Measurements from ENCODE around the gene TNIP2.

Gene TNIP2

GRCh38 chr4:2795300-2795892, 39.3 kb upstream of the TNIP2 start:
- peaks cover 61% of the 10 kb centered on the region for H3K4me1 ChIP-seq (ENCODE audit: insufficient read depth, poor library complexity, severe bottlenecking)

GRCh38 chr4:2794486-2795299, 38.6 kb upstream of the TNIP2 start:
- peak; percentile 15; the same call in 1 of the 3 replicates for ATAC-seq (ENCODE audit: low read depth)
- DNase-seq (ENCODE audit: low spot score), result peak; percentile 75
- H3K4me3 ChIP-seq (ENCODE audit: severe bottlenecking), result peak overlapping the region; percentile 57
- TF ChIP-seq CTCF (IDR thresholded peaks at IDR 0.05; ENCODE audit: poor library complexity, severe bottlenecking), result no peak
- H3K36me3 ChIP-seq (ENCODE audit: low read depth), result no peaks in the 10 kb centered on the region
- H3K27ac ChIP-seq (ENCODE audit: poor library complexity, severe bottlenecking), result peak overlapping the region; percentile 86
- H3K4me1 ChIP-seq (ENCODE audit: insufficient read depth, poor library complexity, severe bottlenecking), result peaks cover 55% of the 10 kb centered on the region
- H3K27me3 ChIP-seq (ENCODE audit: insufficient read depth, poor library complexity, severe bottlenecking), result no peaks in the 10 kb centered on the region
- H3K9me3 ChIP-seq (ENCODE audit: severe bottlenecking), result no peaks in the 10 kb centered on the region

More at GRCh38 chr4:2795300-2795892, 39.3 kb upstream of the TNIP2 start:
- H3K27ac ChIP-seq (ENCODE audit: poor library complexity, severe bottlenecking), result peak overlapping the region; percentile 86
- ATAC-seq (ENCODE audit: low read depth) (no peak), DNase-seq (ENCODE audit: low spot score) (peak; percentile 69)
- H3K4me3 ChIP-seq (ENCODE audit: severe bottlenecking), result no peak overlapping the region
- H3K36me3 ChIP-seq (ENCODE audit: low read depth), result no peaks in the 10 kb centered on the region
- no peak for TF ChIP-seq CTCF (IDR thresholded peaks at IDR 0.05; ENCODE audit: poor library complexity, severe bottlenecking)
- no peaks in the 10 kb centered on the region for H3K9me3 ChIP-seq (ENCODE audit: severe bottlenecking)
- H3K27me3 ChIP-seq (ENCODE audit: insufficient read depth, poor library complexity, severe bottlenecking), result no peaks in the 10 kb centered on the region

GRCh38 chr4:2793586-2794485, 37.7 kb upstream of the TNIP2 start:
- H3K4me3 ChIP-seq (ENCODE audit: severe bottlenecking), result peak overlapping the region; percentile 57
- peaks cover 47% of the 10 kb centered on the region for H3K4me1 ChIP-seq (ENCODE audit: insufficient read depth, poor library complexity, severe bottlenecking)
- H3K27ac ChIP-seq (ENCODE audit: poor library complexity, severe bottlenecking), result peak overlapping the region; percentile 86
- no peaks in the 10 kb centered on the region for H3K27me3 ChIP-seq (ENCODE audit: insufficient read depth, poor library complexity, severe bottlenecking)
- no peak for TF ChIP-seq CTCF (IDR thresholded peaks at IDR 0.05; ENCODE audit: poor library complexity, severe bottlenecking)
- ATAC-seq (ENCODE audit: low read depth) (peak; percentile 7), DNase-seq (ENCODE audit: low spot score) (peak; percentile 73)
- no peaks in the 10 kb centered on the region for H3K36me3 ChIP-seq (ENCODE audit: low read depth)
- no peaks in the 10 kb centered on the region for H3K9me3 ChIP-seq (ENCODE audit: severe bottlenecking)

GRCh38 chr4:2792711-2793585, 36.8 kb upstream of the TNIP2 start, which contains the start of gene SH3BP2:
Gene SH3BP2, plus strand, starts transcription at chr4:2793085. Its CDS starts 27,533 bp downstream, at chr4:2820618.
- Histone ChIP-seq H3K27ac (ENCODE audit: poor library complexity, severe bottlenecking) (peak within 1 kb of the TSS; percentile 86), H3K4me3 (ENCODE audit: severe bottlenecking) (peak within 1 kb of the TSS; percentile 57), H3K27me3 (ENCODE audit: insufficient read depth, poor library complexity, severe bottlenecking) (no peaks in the 10 kb centered on the region), H3K4me1 (ENCODE audit: insufficient read depth, poor library complexity, severe bottlenecking) (peaks cover 38% of the 10 kb centered on the region), H3K36me3 (ENCODE audit: low read depth) (no peaks in the 10 kb centered on the region), H3K9me3 (ENCODE audit: severe bottlenecking) (no peaks in the 10 kb centered on the region)
- no peak for TF ChIP-seq CTCF (IDR thresholded peaks at IDR 0.05; ENCODE audit: poor library complexity, severe bottlenecking)
- DNase-seq (ENCODE audit: low spot score), result peak; percentile 77
- peak; percentile 45 for ATAC-seq (ENCODE audit: low read depth)

Data from RWPE2 (cell line).